Fibroblast of lung (primary cell): Measurements from ENCODE around the gene HECW1. TPM values are rescaled to one million over a fixed set of nuclear protein-coding genes. Genes with fewer than 3 reads are reported as not detected.

Source experiments
- DNase-seq, 2 donors: peaks; one replicate each; pipeline versions ENCODE4 v3.0.0 to v3.0.0-alpha.2; 2010; ENCODE audit warnings: low read depth in 2 of 2
- H2AFZ ChIP-seq: 2 replicates; pipeline ENCODE4 v1.5.1; 2012; ENCODE audit warnings: low read length, control low read depth, inconsistent platforms
- H3K27ac ChIP-seq: 2 replicates; pipeline ENCODE4 v1.5.1; 2011; ENCODE audit warnings: low read length, control low read depth; ENCODE audit not compliant: insufficient read depth
- H3K27me3 ChIP-seq: 2 replicates; pipeline ENCODE4 v1.5.1; 2011; ENCODE audit warnings: mild to moderate bottlenecking, low read length; ENCODE audit not compliant: control insufficient read depth, insufficient read depth
- H3K36me3 ChIP-seq: 2 replicates; pipeline ENCODE4 v1.5.1; 2011; ENCODE audit warnings: low read length; ENCODE audit not compliant: control insufficient read depth, insufficient read depth
- H3K4me1 ChIP-seq: 2 replicates; pipeline ENCODE4 v1.5.1; 2011; ENCODE audit warnings: low read length; ENCODE audit not compliant: control insufficient read depth, insufficient read depth; ENCODE audit errors: extremely low read depth
- H3K4me2 ChIP-seq: 2 replicates; pipeline ENCODE4 v1.5.1; 2011; ENCODE audit warnings: low read length, control low read depth; ENCODE audit not compliant: insufficient read depth; ENCODE audit errors: extremely low read depth
- H3K4me3 ChIP-seq, 4 experiments: fragments of 200-600 bp in 1 of 4; sonication (generic) in 1 of 4; replicated peaks in 1 of 4; 2 replicates each; pipeline ENCODE4 v1.5.1; 2011 to 2016; ENCODE audit warnings: low read length in 4 of 4, low read depth in 3 of 4, mild to moderate bottlenecking in 3 of 4, control low read depth in 2 of 4, inconsistent platforms in 1 of 4, mixed read lengths in 1 of 4; ENCODE audit not compliant: insufficient read depth in 1 of 4; ENCODE audit errors: control extremely low read depth in 1 of 4
- H3K79me2 ChIP-seq: 2 replicates; pipeline ENCODE4 v1.5.1; 2012; ENCODE audit warnings: mild to moderate bottlenecking, low read length, inconsistent platforms; ENCODE audit not compliant: control insufficient read depth, insufficient read depth
- H3K9ac ChIP-seq: 2 replicates; pipeline ENCODE4 v1.5.1; 2011; ENCODE audit warnings: mild to moderate bottlenecking, low read length, control low read depth; ENCODE audit not compliant: insufficient read depth
- H3K9me3 ChIP-seq: 2 replicates; pipeline ENCODE4 v1.5.1; 2012; ENCODE audit warnings: low read depth, low read length; ENCODE audit not compliant: control insufficient read depth, insufficient read depth
- H4K20me1 ChIP-seq: 2 replicates; pipeline ENCODE4 v1.5.1; 2011; ENCODE audit warnings: low read length; ENCODE audit not compliant: control insufficient read depth, insufficient read depth; ENCODE audit errors: extremely low read depth
- CTCF ChIP-seq, 2 donors: IDR thresholded peaks in 1 of 2; conservative IDR thresholded peaks in 1 of 2; 1 replicate in 1 of 2; 2 replicates in 1 of 2; pipeline ENCODE4 v1.5.1; 2011 to 2012; ENCODE audit warnings: low read length in 2 of 2, control low read depth in 1 of 2, inconsistent platforms in 1 of 2, low read depth in 1 of 2, mild to moderate bottlenecking in 1 of 2
- EZH2 ChIP-seq: IDR thresholded peaks from 2 replicates; pipeline ENCODE4 v1.5.1; 2012; ENCODE audit warnings: low read length, control low read depth, mild to moderate bottlenecking; ENCODE audit errors: missing control alignments
- polyA plus RNA-seq, 2 donors: library from polyadenylated mRNA; depleted of rRNA in 1 of 2; stranded (reverse) in 1 of 2; unstranded in 1 of 2; fragments of >200 nt; gene quantifications; 2 replicates each; pipeline ENCODE4 v1.2.1, GENCODE V29; 2011 to 2012; ENCODE audit warnings: missing spikeins in 1 of 2
- total RNA-seq: library from RNA; depleted of rRNA; stranded (reverse); fragments of >200 nt; gene quantifications from 2 replicates; pipeline ENCODE4 v1.2.1, GENCODE V29; 2014

Gene HECW1
- total and polyA plus RNA-seq, 2 donors (not counting 1 experiment from before 2014, with no cell fraction given): 1.1 to 6.1 TPM

GRCh38 chr7:43390576-43390975 lies 278.1 kb downstream of the HECW1 start:
- H3K9ac ChIP-seq: no peak overlapping the region
- no peaks in the 10 kb centered on the region for H4K20me1 ChIP-seq
- TF ChIP-seq CTCF (conservative IDR thresholded peaks at IDR 0.05 in 1 of 2, IDR thresholded peaks at IDR 0.05 in 1 of 2; ENCODE audit: low read depth in 1 of 2, low read length in 2 of 2) (no peak), EZH2 (no peak)
- no peaks in the 10 kb centered on the region for H3K9me3 ChIP-seq
- no peak overlapping the region for H2AFZ ChIP-seq
- no peaks in the 10 kb centered on the region for H3K79me2 ChIP-seq
- no peaks in the 10 kb centered on the region for H3K36me3 ChIP-seq
- H3K4me3 ChIP-seq: no peak overlapping the region
- DNase-seq: no peak
- no peak overlapping the region for H3K27ac ChIP-seq
- H3K27me3 ChIP-seq: no peaks in the 10 kb centered on the region
- no peak overlapping the region for H3K4me2 ChIP-seq
- H3K4me1 ChIP-seq: no peaks in the 10 kb centered on the region

- Histone ChIP-seq H3K9me3 (no peaks in the 10 kb centered on the region), H3K9ac (no peak overlapping the region), H3K4me2 (no peak overlapping the region), H3K4me3 (no peak overlapping the region), H2AFZ (no peak overlapping the region), H3K27ac (no peak overlapping the region), H4K20me1 (no peaks in the 10 kb centered on the region), H3K36me3 (no peaks in the 10 kb centered on the region), H3K79me2 (no peaks in the 10 kb centered on the region), H3K4me1 (no peaks in the 10 kb centered on the region), H3K27me3 (no peaks in the 10 kb centered on the region)
- no peak for TF ChIP-seq CTCF (conservative IDR thresholded peaks at IDR 0.05 in 1 of 2, IDR thresholded peaks at IDR 0.05 in 1 of 2; ENCODE audit: low read depth in 1 of 2, low read length in 2 of 2)
- TF ChIP-seq EZH2: no peak
- no peak for DNase-seq
Observed at GRCh38 chr7:43391518-43391917, 279.1 kb downstream of the HECW1 start.

GRCh38 chr7:43392638-43393330 lies 280.3 kb downstream of the HECW1 start:
- H3K36me3 ChIP-seq: no peaks in the 10 kb centered on the region
- DNase-seq: no peak

More at GRCh38 chr7:43392638-43393330, 280.3 kb downstream of the HECW1 start:
- Histone ChIP-seq H3K4me2 (no peak overlapping the region), H3K9me3 (no peaks in the 10 kb centered on the region), H3K79me2 (no peaks in the 10 kb centered on the region), H3K27me3 (no peaks in the 10 kb centered on the region), H3K9ac (no peak overlapping the region), H3K27ac (no peak overlapping the region), H2AFZ (no peak overlapping the region), H3K4me1 (no peaks in the 10 kb centered on the region), H4K20me1 (no peaks in the 10 kb centered on the region), H3K4me3 (no peak overlapping the region)
- TF ChIP-seq CTCF (conservative IDR thresholded peaks at IDR 0.05 in 1 of 2, IDR thresholded peaks at IDR 0.05 in 1 of 2; ENCODE audit: low read depth in 1 of 2, low read length in 2 of 2) (no peak), EZH2 (no peak)
